ENCODE measurements around the gene B4GALT6. TPM values are rescaled to one million over a fixed set of nuclear protein-coding genes. Genes with fewer than 3 reads are reported as not detected.

Gene B4GALT6
- total and polyA plus RNA-seq, 2 of the 8 experiments (the other 6 are each of a cell fraction or from before 2014, with no cell fraction given), result 6.3 to 41.5 TPM

DNA sequence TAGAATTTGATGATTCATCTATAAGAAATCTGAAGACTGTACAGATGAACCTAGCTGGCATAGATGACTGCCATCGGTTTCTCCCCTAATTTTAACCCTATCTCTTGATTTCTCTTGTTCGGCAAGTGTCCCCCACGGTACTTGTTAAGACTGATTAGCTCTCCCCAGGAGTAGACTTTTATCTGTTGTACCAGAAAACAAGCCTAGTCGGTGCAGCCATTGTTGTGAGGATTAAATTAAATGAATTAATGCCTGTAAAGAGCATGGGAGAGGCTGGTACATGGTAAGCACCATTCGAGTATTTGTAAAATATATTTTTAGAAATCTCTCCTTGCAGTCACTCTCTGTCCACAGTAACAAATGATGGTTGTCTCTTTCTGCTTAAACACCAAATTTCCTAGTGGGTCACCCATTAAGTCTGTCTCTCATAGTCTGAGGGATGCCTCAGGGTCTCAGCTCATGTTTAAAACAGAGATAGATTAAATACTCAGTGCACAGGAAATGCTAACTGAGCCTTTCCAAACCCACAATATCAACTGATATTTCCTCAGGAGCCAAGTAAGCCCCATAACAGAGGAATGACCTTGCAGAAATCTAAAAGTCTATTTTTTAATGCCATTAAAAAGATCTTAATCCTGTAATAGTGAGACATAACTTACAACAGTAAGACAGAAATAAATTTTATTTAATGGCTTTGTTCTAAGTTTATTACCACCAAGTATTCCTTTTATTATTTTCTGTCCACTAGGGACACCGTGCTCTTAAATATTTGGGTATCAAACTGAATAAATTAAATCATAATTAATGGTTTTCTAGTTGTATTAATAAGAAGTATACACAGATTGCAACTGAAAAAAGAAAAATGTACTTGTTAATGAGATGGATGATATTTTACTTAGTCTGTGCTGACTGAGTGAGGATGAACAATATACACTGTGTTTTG is 2.9 kb upstream of the B4GALT6 start (continued):
- TF ChIP-seq EP300 (IDR thresholded peaks at IDR 0.05; ENCODE audit: borderline replicate concordance in 1 of 2, low read depth in 2 of 2, low read length in 2 of 2) (no peak), KDM1A (IDR thresholded peaks at IDR 0.05; ENCODE audit: borderline replicate concordance, low read length) (no peak), RXRA (IDR thresholded peaks at IDR 0.05; ENCODE audit: insufficient read depth, low read depth, low read length) (no peak)
- TF ChIP-seq, protein P1, sequence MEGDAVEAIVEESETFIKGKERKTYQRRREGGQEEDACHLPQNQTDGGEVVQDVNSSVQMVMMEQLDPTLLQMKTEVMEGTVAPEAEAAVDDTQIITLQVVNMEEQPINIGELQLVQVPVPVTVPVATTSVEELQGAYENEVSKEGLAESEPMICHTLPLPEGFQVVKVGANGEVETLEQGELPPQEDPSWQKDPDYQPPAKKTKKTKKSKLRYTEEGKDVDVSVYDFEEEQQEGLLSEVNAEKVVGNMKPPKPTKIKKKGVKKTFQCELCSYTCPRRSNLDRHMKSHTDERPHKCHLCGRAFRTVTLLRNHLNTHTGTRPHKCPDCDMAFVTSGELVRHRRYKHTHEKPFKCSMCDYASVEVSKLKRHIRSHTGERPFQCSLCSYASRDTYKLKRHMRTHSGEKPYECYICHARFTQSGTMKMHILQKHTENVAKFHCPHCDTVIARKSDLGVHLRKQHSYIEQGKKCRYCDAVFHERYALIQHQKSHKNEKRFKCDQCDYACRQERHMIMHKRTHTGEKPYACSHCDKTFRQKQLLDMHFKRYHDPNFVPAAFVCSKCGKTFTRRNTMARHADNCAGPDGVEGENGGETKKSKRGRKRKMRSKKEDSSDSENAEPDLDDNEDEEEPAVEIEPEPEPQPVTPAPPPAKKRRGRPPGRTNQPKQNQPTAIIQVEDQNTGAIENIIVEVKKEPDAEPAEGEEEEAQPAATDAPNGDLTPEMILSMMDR (IDR thresholded peaks at IDR 0.05; ENCODE audit: control extremely low read depth in 1 of 3, insufficient read depth in 1 of 3, low read depth in 1 of 3, low read length in 3 of 3), result no peak

All from H1 (cell line).